Skeletal muscle satellite cell (primary cell): ENCODE results near the gene SMIM29.

Experiments used
- H3K27me3 ChIP-seq: 2 replicates; pipeline ENCODE4 v1.7.0; 2013; ENCODE audit warnings: low read length; ENCODE audit not compliant: control insufficient read depth, insufficient read depth
- H3K36me3 ChIP-seq: 2 replicates; pipeline ENCODE4 v1.7.0; 2013; ENCODE audit warnings: mild to moderate bottlenecking, control low read depth, low read length; ENCODE audit not compliant: insufficient read depth
- H3K4me1 ChIP-seq: 2 replicates; pipeline ENCODE4 v1.7.0; 2013; ENCODE audit warnings: low read length; ENCODE audit not compliant: control insufficient read depth, insufficient read depth
- H3K4me2 ChIP-seq: 2 replicates; pipeline ENCODE4 v1.7.0; 2013; ENCODE audit warnings: mild to moderate bottlenecking, low read length
- H3K4me3 ChIP-seq: 2 replicates; pipeline ENCODE4 v1.7.0; 2013; ENCODE audit warnings: low read length
- H3K9ac ChIP-seq: 2 replicates; pipeline ENCODE4 v1.7.0; 2013; ENCODE audit warnings: mild to moderate bottlenecking, low read depth, low read length, moderate library complexity
- H3K9me3 ChIP-seq: replicated peaks from 2 replicates; pipeline ENCODE4 v1.7.0; 2013; ENCODE audit warnings: mild to moderate bottlenecking, control low read depth, low read length

The SMIM29 gene

GRCh38 chr6:34237316-34237721, 11.5 kb downstream of the SMIM29 start:
- Histone ChIP-seq H3K9ac (peak overlapping the region; percentile 90), H3K27me3 (no peaks in the 10 kb centered on the region), H3K36me3 (peaks cover 36% of the 10 kb centered on the region), H3K4me2 (peak overlapping the region; percentile 97), H3K4me3 (peak overlapping the region; percentile 88), H3K9me3 (no peaks in the 10 kb centered on the region), H3K4me1 (peaks cover 51% of the 10 kb centered on the region)

GRCh38 chr6:34236443-34237315, 12.1 kb downstream of the SMIM29 start, which contains the start of gene HMGA1:
Gene HMGA1 (plus strand): TSS chr6:34236873. CDS start chr6:34240781, 3,908 bp downstream.
- peak within 1 kb of the TSS; percentile 90 for H3K9ac ChIP-seq
- peaks cover 30% of the 10 kb centered on the region for H3K36me3 ChIP-seq
- no peaks in the 10 kb centered on the region for H3K9me3 ChIP-seq
- H3K4me2 ChIP-seq = peak within 1 kb of the TSS; percentile 97
- no peaks in the 10 kb centered on the region for H3K27me3 ChIP-seq
- H3K4me3 ChIP-seq = peak within 1 kb of the TSS; percentile 88
- peaks cover 44% of the 10 kb centered on the region for H3K4me1 ChIP-seq

- H3K27me3 ChIP-seq = no peaks in the 10 kb centered on the region
- H3K4me1 ChIP-seq = peaks cover 38% of the 10 kb centered on the region
- H3K9me3 ChIP-seq = no peaks in the 10 kb centered on the region
- H3K4me2 ChIP-seq = peak overlapping the region; percentile 81
- peaks cover 24% of the 10 kb centered on the region for H3K36me3 ChIP-seq
- H3K9ac ChIP-seq = no peak overlapping the region
- no peak overlapping the region for H3K4me3 ChIP-seq
Observed at GRCh38 chr6:34236131-34236442, 12.7 kb downstream of the SMIM29 start.

- H3K27me3 ChIP-seq = no peaks in the 10 kb centered on the region
- H3K4me1 ChIP-seq = peaks cover 33% of the 10 kb centered on the region
- peaks cover 18% of the 10 kb centered on the region for H3K36me3 ChIP-seq
- no peak overlapping the region for H3K4me2 ChIP-seq
- H3K4me3 ChIP-seq = no peak overlapping the region
- no peak overlapping the region for H3K9ac ChIP-seq
- no peaks in the 10 kb centered on the region for H3K9me3 ChIP-seq
Observed at GRCh38 chr6:34235307-34236130, 13.3 kb downstream of the SMIM29 start.

- no peak overlapping the region for H3K9ac ChIP-seq
- peaks cover 11% of the 10 kb centered on the region for H3K36me3 ChIP-seq
- H3K4me1 ChIP-seq = peaks cover 25% of the 10 kb centered on the region
- H3K9me3 ChIP-seq = no peaks in the 10 kb centered on the region
- no peaks in the 10 kb centered on the region for H3K27me3 ChIP-seq
- H3K4me3 ChIP-seq = no peak overlapping the region
- no peak overlapping the region for H3K4me2 ChIP-seq
Observed at GRCh38 chr6:34234667-34235306, 14.0 kb downstream of the SMIM29 start.

GRCh38 chr6:34233867-34234266, 14.9 kb downstream of the SMIM29 start:
- Histone ChIP-seq H3K9ac (no peak overlapping the region), H3K4me1 (peaks cover 23% of the 10 kb centered on the region), H3K9me3 (no peaks in the 10 kb centered on the region), H3K36me3 (peaks cover 5% of the 10 kb centered on the region), H3K4me3 (no peak overlapping the region), H3K27me3 (no peaks in the 10 kb centered on the region), H3K4me2 (no peak overlapping the region)

GRCh38 chr6:34232901-34233300, 15.9 kb downstream of the SMIM29 start:
- H3K4me2 ChIP-seq = no peak overlapping the region
- no peak overlapping the region for H3K4me3 ChIP-seq

GRCh38 chr6:34231566-34232336, 17.1 kb downstream of the SMIM29 start:
- Histone ChIP-seq H3K4me1 (peaks cover 27% of the 10 kb centered on the region), H3K4me3 (no peak overlapping the region), H3K9me3 (no peaks in the 10 kb centered on the region), H3K27me3 (no peaks in the 10 kb centered on the region), H3K9ac (no peak overlapping the region), H3K36me3 (no peaks in the 10 kb centered on the region), H3K4me2 (no peak overlapping the region)

More at GRCh38 chr6:34232901-34233300, 15.9 kb downstream of the SMIM29 start:
- Histone ChIP-seq H3K36me3 (no peaks in the 10 kb centered on the region), H3K9me3 (no peaks in the 10 kb centered on the region), H3K27me3 (no peaks in the 10 kb centered on the region), H3K9ac (no peak overlapping the region), H3K4me1 (peaks cover 23% of the 10 kb centered on the region)

- Histone ChIP-seq H3K27me3 (no peaks in the 10 kb centered on the region), H3K36me3 (no peaks in the 10 kb centered on the region), H3K9me3 (no peaks in the 10 kb centered on the region), H3K4me3 (no peak overlapping the region), H3K4me1 (peaks cover 19% of the 10 kb centered on the region), H3K9ac (no peak overlapping the region), H3K4me2 (no peak overlapping the region)
Observed at GRCh38 chr6:34230653-34231371, 18.0 kb downstream of the SMIM29 start.

- no peak overlapping the region for H3K4me2 ChIP-seq
- H3K4me1 ChIP-seq = peaks cover 17% of the 10 kb centered on the region
- no peaks in the 10 kb centered on the region for H3K36me3 ChIP-seq
- no peaks in the 10 kb centered on the region for H3K9me3 ChIP-seq
- no peaks in the 10 kb centered on the region for H3K27me3 ChIP-seq
- no peak overlapping the region for H3K4me3 ChIP-seq
- no peak overlapping the region for H3K9ac ChIP-seq
Observed at GRCh38 chr6:34229877-34230276, 18.9 kb downstream of the SMIM29 start.
